Transverse colon (tissue), 4 donors: ENCODE results near the gene ARIH1. TPM values are rescaled to one million over a fixed set of nuclear protein-coding genes. Genes with fewer than 3 reads are reported as not detected.

Experiments used
- DNase-seq: peaks from one replicate; pipeline ENCODE4 v3.0.0-alpha.2; 2019
- H3K27ac ChIP-seq, 4 donors: fragments of 200-600 bp; sonication (generic); 2 replicates each; pipeline ENCODE4 v1.5.1; 2016 to 2018; ENCODE audit warnings: inconsistent platforms in 4 of 4
- H3K27me3 ChIP-seq: fragments of 200-600 bp; sonication (generic); 2 replicates; pipeline ENCODE4 v1.5.1; 2017; ENCODE audit warnings: inconsistent platforms
- H3K36me3 ChIP-seq, 4 donors: fragments of 200-600 bp; sonication (generic); 2 replicates each; pipeline ENCODE4 v1.5.1; 2017 to 2019; ENCODE audit warnings: inconsistent platforms in 4 of 4
- H3K4me1 ChIP-seq, 4 donors: fragments of 200-600 bp; sonication (generic); 2 replicates each; pipeline ENCODE4 v1.5.1; 2017 to 2020; ENCODE audit warnings: inconsistent platforms in 4 of 4
- H3K4me3 ChIP-seq, 4 donors: fragments of 200-600 bp; sonication (generic); 1 replicate in 1 of 4; 2 replicates in 3 of 4; pipeline versions ENCODE4 v1.5.1 to v1.6.1; 2017 to 2019; ENCODE audit warnings: inconsistent platforms in 4 of 4
- H3K9me3 ChIP-seq, 2 donors: fragments of 200-600 bp; sonication (generic); 2 replicates each; pipeline ENCODE4 v1.5.1; 2017 to 2019; ENCODE audit warnings: inconsistent platforms in 2 of 2
- EP300 ChIP-seq: sonication (generic); formaldehyde crosslinking; IDR thresholded peaks from one replicate; pipeline ENCODE4 v1.6.1; 2017; ENCODE audit warnings: antibody characterized with exemption, low read depth
- POLR2A ChIP-seq: fragments of 450-650 bp; IDR thresholded peaks from one replicate; pipeline ENCODE4 v1.6.1; 2016; ENCODE audit warnings: antibody characterized with exemption, mild to moderate bottlenecking, moderate library complexity
- POLR2AphosphoS5 ChIP-seq, 3 donors: sonication (generic); formaldehyde crosslinking; IDR thresholded peaks; one replicate each; pipeline ENCODE4 v1.6.1; 2016; ENCODE audit warnings: antibody characterized with exemption in 3 of 3
- whole genome bisulfite sequencing, 2 donors: methylation state at CpG; one replicate each; pipeline ENCODE4 v1.1.5; 2018; ENCODE audit warnings: low coverage in 1 of 2; 5-methylcytosine and 5-hydroxymethylcytosine counted together
- in situ Hi-C, 4 donors: fragments of 200-750 bp; cut with MboI; loops; one replicate each; pipeline versions ENCODE4 v1.15.0 to v1.15.1; 2017; ENCODE audit warnings: low sequenced_read_pairs in 3 of 4, low pct_ligation_motif_present in 1 of 4, low pct_unique_long_range_greater_than_20kb in 1 of 4
- intact Hi-C: fragments of 100-400 bp; cut with DNase I; formaldehyde crosslinking; loops from one replicate; pipeline ENCODE4 v1.15.1; 2023; ENCODE audit warnings: low total_unique reads
- total RNA-seq, 4 donors: library from RNA; depleted of rRNA; stranded (reverse); fragments of >200 nt; gene quantifications; one replicate each; pipeline ENCODE4 v1.1.0, GENCODE V29; 2016
- TF ChIP-seq, protein P1 (sequence below), 5 experiments: fragments of 200-600 bp in 3 of 5; fragments of 450-650 bp in 2 of 5; sonication (generic) in 3 of 5; IDR thresholded peaks; 1 replicate in 2 of 5; 2 replicates in 3 of 5; pipeline ENCODE4 v1.5.1; 2016 to 2017; ENCODE audit warnings: antibody characterized with exemption in 5 of 5, inconsistent platforms in 3 of 5, mild to moderate bottlenecking in 2 of 5, moderate library complexity in 1 of 5

Gene ARIH1
- total RNA-seq, 4 donors from 2014 or later = 15.7 to 108 (median 53.1) TPM

DNA sequence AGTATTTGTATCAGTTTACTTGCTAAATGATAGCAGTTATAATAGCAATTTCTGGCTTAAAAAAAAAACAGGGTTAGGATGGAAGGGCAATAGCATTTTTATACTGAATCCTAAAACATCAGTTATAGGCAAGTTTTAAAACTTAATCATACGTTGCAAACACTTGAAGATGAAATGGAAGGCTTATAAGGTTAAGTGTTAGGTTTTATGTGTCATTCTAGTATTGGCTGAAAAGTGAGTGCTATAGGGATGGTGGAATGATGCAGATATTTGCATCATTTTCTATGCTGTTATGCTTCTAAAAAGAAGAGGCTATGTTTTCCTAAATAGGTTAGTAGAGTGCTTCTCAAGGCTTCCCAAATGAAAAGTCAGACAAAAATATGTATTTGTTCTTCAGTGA, 23.3 kb downstream of the ARIH1 start:
- DNase-seq = no peak
- no peaks in the 10 kb centered on the region for H3K9me3 ChIP-seq
- no peak overlapping the region for H3K4me3 ChIP-seq
- intact Hi-C loops = no loop called here
- H3K27me3 ChIP-seq = no peaks in the 10 kb centered on the region
- TF ChIP-seq EP300 (no peak), POLR2A (no peak), POLR2AphosphoS5 (IDR thresholded peaks at IDR 0.05) (no peak)
- TF ChIP-seq, protein P1, sequence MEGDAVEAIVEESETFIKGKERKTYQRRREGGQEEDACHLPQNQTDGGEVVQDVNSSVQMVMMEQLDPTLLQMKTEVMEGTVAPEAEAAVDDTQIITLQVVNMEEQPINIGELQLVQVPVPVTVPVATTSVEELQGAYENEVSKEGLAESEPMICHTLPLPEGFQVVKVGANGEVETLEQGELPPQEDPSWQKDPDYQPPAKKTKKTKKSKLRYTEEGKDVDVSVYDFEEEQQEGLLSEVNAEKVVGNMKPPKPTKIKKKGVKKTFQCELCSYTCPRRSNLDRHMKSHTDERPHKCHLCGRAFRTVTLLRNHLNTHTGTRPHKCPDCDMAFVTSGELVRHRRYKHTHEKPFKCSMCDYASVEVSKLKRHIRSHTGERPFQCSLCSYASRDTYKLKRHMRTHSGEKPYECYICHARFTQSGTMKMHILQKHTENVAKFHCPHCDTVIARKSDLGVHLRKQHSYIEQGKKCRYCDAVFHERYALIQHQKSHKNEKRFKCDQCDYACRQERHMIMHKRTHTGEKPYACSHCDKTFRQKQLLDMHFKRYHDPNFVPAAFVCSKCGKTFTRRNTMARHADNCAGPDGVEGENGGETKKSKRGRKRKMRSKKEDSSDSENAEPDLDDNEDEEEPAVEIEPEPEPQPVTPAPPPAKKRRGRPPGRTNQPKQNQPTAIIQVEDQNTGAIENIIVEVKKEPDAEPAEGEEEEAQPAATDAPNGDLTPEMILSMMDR (IDR thresholded peaks at IDR 0.05) = no peak
- 38 to 66% methylated on average over 1 of the region's 1 CpG for WGBS, 2 donors
- no peak overlapping the region for H3K27ac ChIP-seq
- in situ Hi-C loops = no loop called here
- no peaks in the 10 kb centered on the region for H3K36me3 ChIP-seq
- peaks cover 9 to 57% (median 16%) of the 10 kb centered on the region in 4 donors for H3K4me1 ChIP-seq

DNA sequence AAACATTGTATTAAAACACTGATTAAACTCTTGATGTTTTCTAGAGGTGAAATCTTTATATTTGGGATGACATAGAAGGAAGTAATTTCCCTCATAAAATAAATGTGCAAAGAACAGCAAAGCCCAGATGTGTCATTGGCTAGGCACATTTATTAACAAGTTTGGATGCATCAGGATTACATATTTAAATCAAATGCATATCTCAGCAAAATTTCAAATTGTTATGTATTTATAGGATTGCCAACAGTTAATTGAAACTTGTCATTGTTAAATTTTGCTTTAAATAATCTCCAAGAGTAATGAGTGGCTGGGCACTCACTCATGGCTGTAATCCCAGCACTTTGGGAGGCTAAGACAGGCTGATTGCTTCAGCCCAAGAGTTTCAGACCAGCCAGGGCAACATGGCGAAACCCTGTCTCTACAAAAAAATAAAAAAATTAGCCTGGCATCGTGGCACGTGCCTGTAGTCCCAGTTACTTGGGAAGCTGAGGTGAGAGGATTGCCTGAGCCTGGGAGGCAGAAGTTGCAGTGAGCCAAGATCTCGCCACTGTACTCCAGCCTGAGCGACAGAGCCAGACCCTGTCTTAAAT, 28.2 kb downstream of the ARIH1 start:
- 91 to 97% methylated on average over 5 of the region's 5 CpGs for WGBS, 2 donors
- Histone ChIP-seq H3K4me3 (no peak overlapping the region), H3K9me3 (no peaks in the 10 kb centered on the region), H3K27me3 (no peaks in the 10 kb centered on the region), H3K27ac (no peak overlapping the region), H3K36me3 (no peaks in the 10 kb centered on the region), H3K4me1 (peaks cover 0 to 22% (median 0%) of the 10 kb centered on the region in 4 donors)
- TF ChIP-seq, protein P1 (IDR thresholded peaks at IDR 0.05) = no peak
- TF ChIP-seq EP300 = no peak
- no peak for TF ChIP-seq POLR2AphosphoS5 (IDR thresholded peaks at IDR 0.05)
- TF ChIP-seq POLR2A = no peak
- in situ Hi-C loops (no loop called here), intact Hi-C loops (no loop called here)
- no peak for DNase-seq

DNA sequence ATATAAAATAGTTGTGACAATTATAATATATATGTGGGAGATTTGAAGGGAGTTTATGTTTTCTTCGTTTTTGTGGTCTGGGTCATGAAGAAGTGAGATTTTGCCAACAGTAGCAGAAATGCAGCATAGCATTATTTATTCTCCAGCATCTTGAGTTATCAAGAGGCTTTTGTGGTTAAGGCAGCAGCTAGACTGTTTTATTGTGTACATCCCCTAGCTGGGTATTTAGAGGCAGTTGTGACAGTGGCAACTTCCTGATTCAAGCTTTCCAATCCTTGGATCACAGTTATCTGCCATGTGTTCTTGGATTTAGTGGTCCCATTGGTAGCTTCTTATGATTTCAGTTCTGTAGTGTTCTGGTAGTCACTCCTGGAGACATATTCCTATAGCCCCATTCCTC, 29.0 kb downstream of the ARIH1 start:
- no peaks in the 10 kb centered on the region for H3K36me3 ChIP-seq
- H3K27ac ChIP-seq = no peak overlapping the region
- no peak for TF ChIP-seq POLR2AphosphoS5 (IDR thresholded peaks at IDR 0.05)
- TF ChIP-seq EP300 = no peak
- TF ChIP-seq POLR2A = no peak
- TF ChIP-seq, protein P1 (IDR thresholded peaks at IDR 0.05) = no peak
- intact Hi-C loops = no loop called here
- no peak for DNase-seq
- no peaks in the 10 kb centered on the region for H3K27me3 ChIP-seq
- 50 to 52% methylated on average over 1 of the region's 1 CpG for whole genome bisulfite sequencing, 2 donors
- H3K9me3 ChIP-seq = no peaks in the 10 kb centered on the region
- peaks cover 0 to 18% (median 0%) of the 10 kb centered on the region in 4 donors for H3K4me1 ChIP-seq
- H3K4me3 ChIP-seq = no peak overlapping the region
- in situ Hi-C loops = no loop called here

DNA sequence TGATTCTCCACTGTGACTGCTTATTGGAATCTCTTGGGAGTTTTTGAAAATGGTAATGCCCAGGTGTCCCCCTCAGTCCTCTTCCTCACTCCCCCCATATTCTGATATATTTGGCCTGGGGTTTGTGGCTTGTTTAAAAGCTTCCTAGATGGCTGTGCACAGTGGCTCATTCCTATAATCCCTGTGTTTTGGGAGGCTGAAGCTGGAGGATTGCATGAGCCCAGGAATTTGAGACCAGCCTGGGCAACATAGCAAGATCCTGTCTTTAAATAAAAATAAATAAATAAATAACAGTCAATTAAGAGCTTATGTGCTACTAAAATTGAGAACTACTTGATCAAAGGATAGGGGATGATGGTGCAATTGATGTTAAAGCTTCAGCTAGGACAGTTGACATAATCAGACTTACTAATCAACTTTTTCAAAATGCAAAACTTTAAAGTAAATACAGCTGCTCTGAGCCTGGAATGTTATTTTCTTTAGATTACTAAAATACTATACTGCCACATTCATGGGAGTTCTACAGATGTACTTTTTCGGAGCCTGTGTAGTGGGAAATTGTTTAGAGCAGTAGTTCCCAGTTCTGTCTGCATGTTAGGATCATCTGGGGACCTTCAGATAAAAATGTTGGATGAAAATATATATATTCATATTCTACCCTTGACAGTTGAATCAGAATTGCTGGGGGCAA, 33.4 kb downstream of the ARIH1 start:
- Histone ChIP-seq H3K36me3 (no peaks in the 10 kb centered on the region), H3K27ac (no peak overlapping the region), H3K9me3 (no peaks in the 10 kb centered on the region), H3K27me3 (no peaks in the 10 kb centered on the region), H3K4me3 (no peak overlapping the region), H3K4me1 (peaks cover 0 to 24% (median 3%) of the 10 kb centered on the region in 4 donors)
- intact Hi-C loops = no loop called here
- in situ Hi-C loops = no loop called here
- WGBS, 2 donors = 85 to 100% methylated on average over 1 of the region's 1 CpG
- DNase-seq = no peak
- TF ChIP-seq EP300 (no peak), POLR2A (no peak), POLR2AphosphoS5 (IDR thresholded peaks at IDR 0.05) (no peak)
- TF ChIP-seq, protein P1 (IDR thresholded peaks at IDR 0.05) = no peak
